ENCODE data around the gene SLC15A1. TPM values are rescaled to one million over a fixed set of nuclear protein-coding genes. Genes with fewer than 3 reads are reported as not detected.

SLC15A1 gene
- total RNA-seq, 1 donor from 2014 or later, result not detected

GRCh38 chr13:98706446-98707110 lies 45.9 kb downstream of the SLC15A1 start:
- intact Hi-C loops (cut with micrococcal nuclease), result no loop called here

GRCh38 chr13:98697791-98698190 lies 54.7 kb downstream of the SLC15A1 start:
- intact Hi-C loops (cut with micrococcal nuclease), result no loop called here

- intact Hi-C loops (cut with micrococcal nuclease), result no loop called here
Observed at GRCh38 chr13:98693756-98694155, 58.7 kb downstream of the SLC15A1 start.

- intact Hi-C loops (cut with micrococcal nuclease), result no loop called here
Observed at GRCh38 chr13:98691360-98691759, 61.1 kb downstream of the SLC15A1 start.

GRCh38 chr13:98690348-98691022 lies 62.0 kb downstream of the SLC15A1 start:
- intact Hi-C loops (cut with micrococcal nuclease), result no loop called here

GRCh38 chr13:98689347-98689968 lies 63.0 kb downstream of the SLC15A1 start:
- intact Hi-C loops (cut with micrococcal nuclease), result no loop called here

- intact Hi-C loops (cut with micrococcal nuclease), result no loop called here
Observed at GRCh38 chr13:98688373-98688772, 64.1 kb downstream of the SLC15A1 start.

GRCh38 chr13:98687319-98687718 lies 65.2 kb downstream of the SLC15A1 start:
- intact Hi-C loops (cut with micrococcal nuclease), result no loop called here

GRCh38 chr13:98686270-98686669 lies 66.2 kb downstream of the SLC15A1 start:
- intact Hi-C loops (cut with micrococcal nuclease), result no loop called here

GRCh38 chr13:98685146-98685545 lies 67.3 kb downstream of the SLC15A1 start:
- intact Hi-C loops (cut with micrococcal nuclease), result no loop called here

- intact Hi-C loops (cut with micrococcal nuclease), result no loop called here
Observed at GRCh38 chr13:98681049-98681448, 71.4 kb downstream of the SLC15A1 start.

GRCh38 chr13:98678741-98679140 lies 73.7 kb downstream of the SLC15A1 start:
- intact Hi-C loops (cut with micrococcal nuclease), result loop anchor here (10.0 kb wide), 1 partner anchor 534 kb away; the partner anchor contains the start of gene FARP1

- intact Hi-C loops (cut with micrococcal nuclease), result loop anchor here (10.0 kb wide), 1 partner anchor 533 kb away; the partner anchor contains the start of gene FARP1
Observed at GRCh38 chr13:98677398-98677797, 75.1 kb downstream of the SLC15A1 start.

GRCh38 chr13:98676239-98676638 lies 76.2 kb downstream of the SLC15A1 start:
- intact Hi-C loops (cut with micrococcal nuclease), result loop anchor here (10.0 kb wide), 1 partner anchor 531 kb away; the partner anchor contains the start of gene FARP1

- intact Hi-C loops (cut with micrococcal nuclease), result loop anchor here (10.0 kb wide), 1 partner anchor 531 kb away; the partner anchor contains the start of gene FARP1
Observed at GRCh38 chr13:98675837-98676236, 76.6 kb downstream of the SLC15A1 start.

GRCh38 chr13:98675066-98675465 lies 77.4 kb downstream of the SLC15A1 start:
- intact Hi-C loops (cut with micrococcal nuclease), result loop anchor here (10.0 kb wide), 1 partner anchor 530 kb away; the partner anchor contains the start of gene FARP1

GRCh38 chr13:98672947-98673613 lies 79.4 kb downstream of the SLC15A1 start:
- intact Hi-C loops (cut with micrococcal nuclease), result loop anchor here (1.0 to 10.0 kb wide), 6 partner anchors 170 to 1566 kb away; partner anchors contain the start of gene FARP1

- intact Hi-C loops (cut with micrococcal nuclease), result no loop called here
Observed at GRCh38 chr13:98668155-98668554, 84.3 kb downstream of the SLC15A1 start.

- intact Hi-C loops (cut with micrococcal nuclease), result no loop called here
Observed at GRCh38 chr13:98665638-98665995, 86.9 kb downstream of the SLC15A1 start.

GRCh38 chr13:98664924-98665637 lies 87.4 kb downstream of the SLC15A1 start:
- intact Hi-C loops (cut with micrococcal nuclease), result no loop called here

GRCh38 chr13:98664510-98664909 lies 88.0 kb downstream of the SLC15A1 start:
- intact Hi-C loops (cut with micrococcal nuclease), result no loop called here

All from T-helper 1 cell treated with Interleukin-12 subunit alpha and Interleukin-12 subunit beta and Interleukin-4 antibody, amounts not matched to agents 30 ng/mL and 1 ng/mL, for 36 hours (primary cell).